HEK293T (cell line): ENCODE results near the gene UTP3.

Source experiments
- BHLHE40 ChIP-seq: fragments of 450-650 bp; IDR thresholded peaks from 2 replicates; pipeline ENCODE4 v1.6.1; 2016; ENCODE audit warnings: mild to moderate bottlenecking, moderate library complexity, borderline replicate concordance
- FOXK2 ChIP-seq: fragments of 450-650 bp; IDR thresholded peaks from 2 replicates; pipeline ENCODE4 v1.6.1; 2016; ENCODE audit warnings: mild to moderate bottlenecking
- FOXM1 ChIP-seq: fragments of 450-650 bp; IDR thresholded peaks from 2 replicates; pipeline ENCODE4 v1.6.1; 2017; ENCODE audit warnings: mild to moderate bottlenecking, borderline replicate concordance

DNA sequence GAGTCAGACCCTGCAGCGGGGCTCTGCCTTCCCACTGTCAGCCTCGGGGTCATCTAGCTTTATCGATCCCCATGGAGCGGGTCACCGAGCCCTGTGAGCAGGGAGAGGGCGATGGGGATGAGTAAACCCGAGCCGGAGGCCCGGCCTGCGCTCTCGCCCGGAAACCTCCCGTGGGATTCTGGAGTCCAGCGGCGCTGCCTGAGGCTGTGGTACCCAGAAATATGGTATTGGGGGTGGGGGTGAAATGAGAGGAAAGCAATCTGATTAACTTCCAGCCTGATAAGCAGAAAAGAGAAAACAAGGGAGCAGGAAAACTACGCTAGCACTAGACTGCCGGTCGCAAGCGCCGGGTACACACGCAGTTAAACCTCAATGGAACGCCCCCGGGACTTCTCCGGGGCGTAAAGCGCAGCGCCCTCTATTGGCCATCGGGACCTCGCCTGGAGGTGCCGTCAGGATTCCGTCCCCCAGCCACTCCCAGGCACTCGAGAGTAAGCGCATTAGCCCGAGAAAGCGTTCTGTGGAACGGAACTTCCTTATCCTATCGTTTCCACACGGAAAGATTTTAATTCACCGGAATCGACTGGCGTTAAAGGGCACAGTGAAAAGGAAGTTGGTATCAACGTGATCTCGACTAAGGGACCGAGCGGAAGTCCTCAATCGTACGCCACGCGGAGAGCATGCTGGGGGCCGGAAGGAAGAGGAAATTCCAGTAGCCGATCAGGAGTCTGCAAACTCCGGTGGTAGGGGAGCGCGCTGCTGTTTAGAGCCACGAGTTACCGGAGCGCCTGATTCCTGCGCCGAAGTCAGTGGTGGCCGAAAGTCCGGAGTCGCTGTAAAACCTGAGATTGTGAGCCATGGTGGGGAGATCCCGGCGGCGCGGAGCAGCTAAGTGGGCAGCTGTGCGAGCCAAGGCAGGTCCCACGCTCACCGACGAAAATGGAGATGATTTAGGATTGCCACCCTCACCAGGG, at the start of gene UTP3:
- TF ChIP-seq FOXM1 (peak; percentile 76), BHLHE40 (no peak), FOXK2 (no peak)
